Measurements from ENCODE around the gene CHORDC1. TPM values are rescaled to one million over a fixed set of nuclear protein-coding genes. Genes with fewer than 3 reads are reported as not detected.

The CHORDC1 gene
- total and polyA plus RNA-seq, 2 experiments from 2014 or later: 36.0 to 51.2 TPM

DNA sequence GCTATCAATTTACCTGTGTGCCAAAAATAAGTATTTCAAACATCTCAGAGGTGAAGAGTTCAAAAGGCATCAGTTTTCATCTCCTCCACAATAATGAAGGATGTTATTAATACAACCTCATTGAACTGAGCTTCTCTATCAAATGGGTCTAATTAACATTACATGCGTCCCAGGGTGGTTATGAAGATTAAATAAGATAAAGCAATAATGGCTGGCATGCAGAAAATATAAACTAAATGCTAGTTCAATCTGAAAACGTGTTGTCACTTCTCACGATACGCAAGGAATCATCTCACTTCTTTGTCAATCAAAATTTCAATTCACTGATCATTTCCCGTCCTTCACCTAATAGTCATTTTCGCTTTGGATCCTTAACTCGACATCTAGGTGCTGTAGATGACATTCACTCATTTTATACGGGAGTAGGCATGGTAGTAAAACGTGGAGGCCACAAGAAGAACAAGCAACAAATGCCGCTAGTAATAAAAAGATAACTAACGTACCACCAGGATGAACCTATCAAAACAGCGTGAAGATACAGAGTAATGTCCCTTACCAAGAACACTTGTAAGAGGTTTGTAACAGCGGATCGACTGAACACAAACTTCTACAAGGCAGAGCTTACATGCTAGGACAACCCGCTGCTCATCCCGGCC, 918 bp downstream of the CHORDC1 start:
- Histone ChIP-seq H3K27me3 (no peaks in the 10 kb centered on the region), H3K9me3 (ENCODE audit: low read depth) (no peaks in the 10 kb centered on the region), H3K4me3 (peak overlapping the region; percentile 70), H3K27ac (peak overlapping the region; percentile 96), H3K36me3 (no peaks in the 10 kb centered on the region), H3K4me1 (ENCODE audit: low read depth) (peaks cover 23% of the 10 kb centered on the region)
- TF ChIP-seq, protein P1, sequence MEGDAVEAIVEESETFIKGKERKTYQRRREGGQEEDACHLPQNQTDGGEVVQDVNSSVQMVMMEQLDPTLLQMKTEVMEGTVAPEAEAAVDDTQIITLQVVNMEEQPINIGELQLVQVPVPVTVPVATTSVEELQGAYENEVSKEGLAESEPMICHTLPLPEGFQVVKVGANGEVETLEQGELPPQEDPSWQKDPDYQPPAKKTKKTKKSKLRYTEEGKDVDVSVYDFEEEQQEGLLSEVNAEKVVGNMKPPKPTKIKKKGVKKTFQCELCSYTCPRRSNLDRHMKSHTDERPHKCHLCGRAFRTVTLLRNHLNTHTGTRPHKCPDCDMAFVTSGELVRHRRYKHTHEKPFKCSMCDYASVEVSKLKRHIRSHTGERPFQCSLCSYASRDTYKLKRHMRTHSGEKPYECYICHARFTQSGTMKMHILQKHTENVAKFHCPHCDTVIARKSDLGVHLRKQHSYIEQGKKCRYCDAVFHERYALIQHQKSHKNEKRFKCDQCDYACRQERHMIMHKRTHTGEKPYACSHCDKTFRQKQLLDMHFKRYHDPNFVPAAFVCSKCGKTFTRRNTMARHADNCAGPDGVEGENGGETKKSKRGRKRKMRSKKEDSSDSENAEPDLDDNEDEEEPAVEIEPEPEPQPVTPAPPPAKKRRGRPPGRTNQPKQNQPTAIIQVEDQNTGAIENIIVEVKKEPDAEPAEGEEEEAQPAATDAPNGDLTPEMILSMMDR (IDR thresholded peaks at IDR 0.05; ENCODE audit: low read depth, low read length): no peak
- no peak for DNase-seq (ENCODE audit: low read depth in 1 of 2, low spot score in 1 of 2)

DNA sequence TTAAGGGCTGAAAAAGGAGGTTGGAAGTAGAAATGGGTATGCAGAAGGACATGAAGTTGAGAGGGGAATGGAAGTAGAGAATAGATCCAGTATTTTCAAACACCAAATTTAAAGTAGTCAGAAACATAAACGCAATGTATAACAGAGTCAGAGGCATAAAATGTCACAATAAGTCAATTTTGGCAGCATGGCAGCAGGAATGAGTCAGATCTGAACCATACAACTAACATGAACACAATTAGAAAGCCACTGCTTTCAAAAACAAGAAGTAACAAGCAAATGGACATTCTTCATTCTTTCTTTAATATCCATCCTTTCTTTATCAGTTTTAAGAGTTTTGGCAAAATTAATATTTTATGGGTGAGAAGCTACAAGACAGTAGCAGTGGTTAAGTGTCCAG, 2.5 kb downstream of the CHORDC1 start:
- H3K4me3 ChIP-seq: no peak overlapping the region
- H3K27me3 ChIP-seq: no peaks in the 10 kb centered on the region
- H3K36me3 ChIP-seq: peaks cover 6% of the 10 kb centered on the region
- no peak overlapping the region for H3K27ac ChIP-seq
- H3K4me1 ChIP-seq (ENCODE audit: low read depth): peaks cover 23% of the 10 kb centered on the region
- TF ChIP-seq, protein P1 (IDR thresholded peaks at IDR 0.05; ENCODE audit: low read depth, low read length): no peak
- peak in 1 of 2 donors; percentile 64 for DNase-seq (ENCODE audit: low read depth in 1 of 2, low spot score in 1 of 2)
- no peaks in the 10 kb centered on the region for H3K9me3 ChIP-seq (ENCODE audit: low read depth)

DNA sequence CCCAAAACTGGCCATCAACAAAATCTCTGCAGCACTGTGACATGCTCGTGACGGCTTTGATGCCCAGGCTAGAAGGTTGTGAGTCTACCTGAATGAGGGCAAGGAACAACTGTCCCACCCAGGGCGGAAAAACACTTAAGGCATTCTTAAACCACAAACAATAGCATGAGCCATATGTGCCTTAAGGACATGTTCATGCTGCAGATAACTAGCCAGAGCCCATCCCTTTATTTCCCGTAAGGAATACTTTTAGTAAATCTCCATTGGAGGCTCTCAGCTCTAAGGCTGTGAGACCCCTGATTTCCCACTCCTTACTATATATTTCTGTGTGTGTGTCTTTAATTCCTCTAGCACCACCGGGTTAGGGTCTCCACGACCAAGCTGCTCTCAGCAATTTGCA, 3.4 kb downstream of the CHORDC1 start:
- peaks cover 12% of the 10 kb centered on the region for H3K36me3 ChIP-seq
- no peaks in the 10 kb centered on the region for H3K27me3 ChIP-seq
- no peak for DNase-seq (ENCODE audit: low read depth in 1 of 2, low spot score in 1 of 2)
- no peak overlapping the region for H3K27ac ChIP-seq
- H3K9me3 ChIP-seq (ENCODE audit: low read depth): no peaks in the 10 kb centered on the region
- H3K4me1 ChIP-seq (ENCODE audit: low read depth): peaks cover 21% of the 10 kb centered on the region
- H3K4me3 ChIP-seq: no peak overlapping the region
- TF ChIP-seq, protein P1 (IDR thresholded peaks at IDR 0.05; ENCODE audit: low read depth, low read length): no peak

DNA sequence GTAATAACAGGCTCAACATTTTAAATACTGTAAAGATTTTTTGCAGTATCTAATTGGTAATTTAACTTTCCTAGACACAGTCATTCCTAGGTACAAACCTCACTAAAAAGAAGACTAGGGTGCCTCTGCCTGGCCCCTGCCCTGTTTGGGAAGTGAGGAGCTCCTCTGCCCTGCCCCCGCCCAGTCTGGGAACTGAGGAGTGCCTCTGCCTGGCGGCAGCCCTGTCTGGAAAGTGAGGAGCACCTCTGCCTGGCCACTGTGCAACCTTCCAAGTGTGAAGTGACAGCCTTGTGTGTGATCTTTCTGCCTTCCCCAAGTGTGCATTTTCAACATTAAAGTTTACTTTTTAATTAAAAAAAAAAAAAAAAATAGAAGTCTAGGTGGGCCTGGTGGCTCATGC, 4.2 kb downstream of the CHORDC1 start:
- no peaks in the 10 kb centered on the region for H3K9me3 ChIP-seq (ENCODE audit: low read depth)
- no peak overlapping the region for H3K27ac ChIP-seq
- no peak overlapping the region for H3K4me3 ChIP-seq
- H3K36me3 ChIP-seq: peaks cover 18% of the 10 kb centered on the region
- TF ChIP-seq, protein P1 (IDR thresholded peaks at IDR 0.05; ENCODE audit: low read depth, low read length): no peak
- peaks cover 14% of the 10 kb centered on the region for H3K4me1 ChIP-seq (ENCODE audit: low read depth)
- H3K27me3 ChIP-seq: no peaks in the 10 kb centered on the region
- DNase-seq (ENCODE audit: low read depth in 1 of 2, low spot score in 1 of 2): peak in 1 of 2 donors; percentile 50

DNA sequence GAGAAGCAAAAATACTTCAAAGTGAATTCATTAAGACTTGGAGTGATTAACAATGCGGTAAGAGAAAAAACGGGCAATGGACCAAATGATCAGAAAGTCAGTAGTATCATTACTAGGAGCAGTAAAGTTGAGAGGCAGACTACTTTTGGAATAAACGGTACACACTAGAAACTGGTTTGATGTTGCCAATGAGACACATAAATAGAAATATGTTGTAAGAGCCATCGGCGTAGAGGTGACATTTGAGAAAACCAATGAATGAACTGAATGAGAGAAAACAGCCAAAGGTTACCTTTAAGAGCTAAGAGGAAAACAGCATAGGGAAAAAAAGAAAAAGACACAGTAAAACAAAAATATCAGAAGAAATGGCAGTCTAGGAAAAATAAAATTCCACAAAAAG, 6.2 kb downstream of the CHORDC1 start:
- TF ChIP-seq, protein P1 (IDR thresholded peaks at IDR 0.05; ENCODE audit: low read depth, low read length): no peak
- Histone ChIP-seq H3K4me3 (no peak overlapping the region), H3K9me3 (ENCODE audit: low read depth) (no peaks in the 10 kb centered on the region), H3K4me1 (ENCODE audit: low read depth) (peaks cover 12% of the 10 kb centered on the region), H3K27ac (no peak overlapping the region), H3K27me3 (no peaks in the 10 kb centered on the region), H3K36me3 (peaks cover 28% of the 10 kb centered on the region)
- no peak for DNase-seq (ENCODE audit: low read depth in 1 of 2, low spot score in 1 of 2)

All from cardiac muscle cell (in vitro differentiated cells and primary cell).